BJ (cell line): ENCODE measurements around the gene SOCS3. TPM values are rescaled to one million over a fixed set of nuclear protein-coding genes. Genes with fewer than 3 reads are reported as not detected.
"Not testable (repeated sequence)": the region's sequence is repeated elsewhere in the genome, so short reads cannot be mapped to it uniquely, and the experiment has no call there.

Source experiments
- CTCF ChIA-PET: fragments of 350-600 bp; formaldehyde crosslinking; extraction: SDS; loops from one replicate; lab custom pipeline; 2021; ENCODE audit warnings: antibody characterized with exemption, inconsistent platforms; lab: Yijun Ruan, JAX
- POLR2A ChIA-PET: fragments of 300-600 bp; sonication (Branson Sonifier 250); formaldehyde crosslinking; extraction: SDS; loops from one replicate; lab custom pipeline; 2021; ENCODE audit warnings: antibody characterized with exemption; lab: Charles Lee
- DNase-seq: peaks from one replicate; pipeline ENCODE4 v3.0.0-alpha.2; 2011; ENCODE audit warnings: low read depth
- H3K27me3 ChIP-seq: 2 replicates; pipeline ENCODE4 v1.6.0; 2011; ENCODE audit warnings: low read length; ENCODE audit not compliant: control insufficient read depth, insufficient read depth
- H3K36me3 ChIP-seq: 2 replicates; pipeline ENCODE4 v1.5.1; 2011; ENCODE audit warnings: low read length; ENCODE audit not compliant: control insufficient read depth, insufficient read depth
- H3K4me3 ChIP-seq: 2 replicates; pipeline ENCODE4 v1.5.1; 2011; ENCODE audit warnings: low read depth, mild to moderate bottlenecking, control low read depth, low read length
- polyA plus RNA-seq: library from polyadenylated mRNA; depleted of rRNA; stranded (reverse); fragments of >200 nt; gene quantifications from 2 replicates; pipeline ENCODE4 v1.2.3, GENCODE V29; 2011
- TF ChIP-seq, protein P1 (sequence below): IDR thresholded peaks from 2 replicates; pipeline ENCODE4 v1.5.1; 2011; ENCODE audit warnings: low read depth, mild to moderate bottlenecking, control low read depth, inconsistent platforms, low read length, moderate library complexity; ENCODE audit not compliant: insufficient read depth

The SOCS3 gene
- polyA plus RNA-seq, 1 experiment, result 26.4 TPM

DNA sequence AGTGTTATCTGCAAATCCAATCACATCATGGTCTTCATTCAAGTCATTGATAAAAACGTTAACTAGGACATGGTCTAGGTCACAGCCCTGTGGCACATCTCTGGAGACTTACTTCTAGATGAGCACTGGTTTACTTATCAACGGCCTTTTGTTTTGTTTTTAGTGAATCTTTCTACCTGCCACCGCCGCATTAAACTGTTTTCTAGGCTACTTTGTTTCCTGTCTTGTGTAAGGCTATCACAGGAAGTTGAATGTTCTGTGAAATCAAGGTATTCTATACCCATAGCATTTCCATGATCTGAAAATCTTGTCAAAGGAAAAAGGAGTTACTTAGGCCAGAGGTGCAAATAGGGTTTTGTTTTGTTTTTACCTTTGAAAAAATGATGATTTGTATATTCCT lies 26.9 kb downstream of the SOCS3 start:
- no peak for DNase-seq
- no peaks in the 10 kb centered on the region for H3K36me3 ChIP-seq
- H3K27me3 ChIP-seq, result no peaks in the 10 kb centered on the region
- POLR2A ChIA-PET, result no interaction called here
- no peak overlapping the region for H3K4me3 ChIP-seq
- TF ChIP-seq, protein P1, sequence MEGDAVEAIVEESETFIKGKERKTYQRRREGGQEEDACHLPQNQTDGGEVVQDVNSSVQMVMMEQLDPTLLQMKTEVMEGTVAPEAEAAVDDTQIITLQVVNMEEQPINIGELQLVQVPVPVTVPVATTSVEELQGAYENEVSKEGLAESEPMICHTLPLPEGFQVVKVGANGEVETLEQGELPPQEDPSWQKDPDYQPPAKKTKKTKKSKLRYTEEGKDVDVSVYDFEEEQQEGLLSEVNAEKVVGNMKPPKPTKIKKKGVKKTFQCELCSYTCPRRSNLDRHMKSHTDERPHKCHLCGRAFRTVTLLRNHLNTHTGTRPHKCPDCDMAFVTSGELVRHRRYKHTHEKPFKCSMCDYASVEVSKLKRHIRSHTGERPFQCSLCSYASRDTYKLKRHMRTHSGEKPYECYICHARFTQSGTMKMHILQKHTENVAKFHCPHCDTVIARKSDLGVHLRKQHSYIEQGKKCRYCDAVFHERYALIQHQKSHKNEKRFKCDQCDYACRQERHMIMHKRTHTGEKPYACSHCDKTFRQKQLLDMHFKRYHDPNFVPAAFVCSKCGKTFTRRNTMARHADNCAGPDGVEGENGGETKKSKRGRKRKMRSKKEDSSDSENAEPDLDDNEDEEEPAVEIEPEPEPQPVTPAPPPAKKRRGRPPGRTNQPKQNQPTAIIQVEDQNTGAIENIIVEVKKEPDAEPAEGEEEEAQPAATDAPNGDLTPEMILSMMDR, result no peak
- CTCF ChIA-PET, result interaction anchor here (0.7 kb wide), 1 partner anchor 13 kb away, joined by 3 read pairs; no protein-coding TSS in a partner anchor

DNA sequence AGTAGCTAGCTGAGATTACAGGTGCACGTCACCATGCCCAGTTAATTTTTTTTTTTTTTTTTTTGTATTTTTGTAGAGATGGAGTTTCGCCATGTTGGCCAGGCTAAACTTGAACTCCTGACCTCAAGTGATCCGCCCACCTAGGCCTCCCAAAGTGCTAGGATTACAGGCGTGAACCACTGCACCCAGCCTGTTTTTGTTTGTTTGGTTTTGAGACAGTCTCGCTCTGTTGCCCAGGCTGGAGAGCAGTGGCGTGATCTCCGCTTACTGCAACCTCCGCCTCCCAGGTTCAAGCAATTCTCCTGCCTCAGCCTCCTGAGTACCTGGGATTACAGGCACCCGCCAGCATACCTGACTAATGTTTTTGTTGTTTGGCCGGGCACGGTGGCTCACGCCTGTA lies 28.5 kb downstream of the SOCS3 start:
- H3K36me3 ChIP-seq, CTCF ChIA-PET, DNase-seq, POLR2A ChIA-PET, H3K27me3 ChIP-seq, H3K4me3 ChIP-seq: not testable (repeated sequence)

DNA sequence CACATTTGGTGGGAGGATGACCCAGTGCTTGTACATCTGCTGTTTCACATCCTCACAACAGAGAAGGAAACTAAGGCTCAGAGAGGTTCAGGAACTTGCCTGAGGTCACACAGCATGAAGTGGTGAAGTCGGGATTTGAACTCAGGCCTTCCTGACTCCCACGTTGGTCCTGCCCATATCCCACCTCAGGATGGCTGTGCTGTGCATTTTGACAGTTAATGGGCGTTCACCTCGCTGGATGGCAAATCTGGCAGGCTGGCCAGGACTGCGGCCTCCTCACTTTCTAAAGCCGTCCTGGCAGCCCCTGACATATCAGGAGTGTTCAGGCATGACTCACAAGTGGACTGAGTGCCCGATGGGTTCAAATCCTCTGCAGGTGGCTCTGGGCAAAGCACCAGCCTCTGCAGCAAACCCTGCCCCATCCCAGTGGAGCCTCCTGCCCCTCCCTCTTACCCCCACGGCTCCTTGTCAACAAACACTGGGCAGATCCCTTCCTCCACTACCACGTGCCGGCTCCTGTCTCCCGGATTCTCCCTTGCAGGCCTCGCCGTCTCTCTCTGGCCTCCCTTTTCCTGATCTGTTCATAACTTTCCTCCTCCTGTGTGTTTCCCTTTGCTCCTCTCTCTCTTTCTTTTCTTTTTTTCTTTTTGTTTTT lies 29.2 kb downstream of the SOCS3 start:
- POLR2A ChIA-PET, result no interaction called here
- Histone ChIP-seq H3K4me3 (no peak overlapping the region), H3K36me3 (no peaks in the 10 kb centered on the region), H3K27me3 (no peaks in the 10 kb centered on the region)
- CTCF ChIA-PET, result no interaction called here
- TF ChIP-seq, protein P1, result no peak
- DNase-seq, result no peak

DNA sequence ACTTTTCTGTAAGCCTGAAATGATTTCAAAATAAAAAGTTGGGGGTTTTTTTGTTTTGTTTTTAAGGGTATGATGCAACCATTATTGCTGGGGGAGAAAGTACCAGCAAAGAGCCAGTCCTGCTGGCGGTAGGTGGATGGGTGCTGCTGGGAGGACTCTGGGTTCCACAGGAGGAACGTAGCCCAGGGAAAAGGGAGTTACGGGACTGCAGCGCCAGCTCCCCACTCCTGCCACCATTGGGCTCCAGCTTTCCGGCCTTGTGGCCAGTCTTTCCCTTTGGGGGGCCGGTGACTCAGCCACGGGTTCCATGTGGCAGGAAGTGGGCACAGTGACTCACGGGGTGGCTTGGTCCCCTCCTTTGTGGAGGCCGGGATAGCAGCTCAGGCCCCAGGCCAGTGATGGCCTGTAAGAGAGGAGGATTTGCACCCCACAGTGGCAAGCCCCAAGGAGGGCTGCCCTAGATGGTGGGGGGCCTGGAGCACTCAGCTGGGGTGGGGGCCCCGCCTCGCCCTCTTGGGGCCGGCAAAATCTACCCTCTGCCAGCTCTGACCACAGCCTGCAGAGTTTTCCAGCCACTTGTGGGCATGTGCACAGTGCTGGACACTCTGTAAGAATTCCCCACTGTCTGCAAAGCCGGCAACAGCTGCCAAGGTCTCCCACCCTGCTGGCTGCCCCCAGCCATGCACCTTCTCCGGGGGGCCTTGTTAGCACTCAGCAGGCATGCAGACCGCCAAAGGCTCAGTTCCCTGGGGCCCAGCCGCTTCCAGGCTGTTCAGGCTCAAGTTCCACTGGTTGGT lies 30.4 kb downstream of the SOCS3 start:
- CTCF ChIA-PET, result interaction anchor here (0.9 to 1.3 kb wide), 3 partner anchors 12 to 34 kb away, joined by 3 to 5 read pairs (median 3); no protein-coding TSS in a partner anchor
- DNase-seq, result no peak
- Histone ChIP-seq H3K4me3 (no peak overlapping the region), H3K36me3 (no peaks in the 10 kb centered on the region), H3K27me3 (no peaks in the 10 kb centered on the region)
- POLR2A ChIA-PET, result interaction anchor here (0.6 kb wide), 1 partner anchor 22 kb away, joined by 3 read pairs; no protein-coding TSS in a partner anchor
- TF ChIP-seq, protein P1, result no peak

DNA sequence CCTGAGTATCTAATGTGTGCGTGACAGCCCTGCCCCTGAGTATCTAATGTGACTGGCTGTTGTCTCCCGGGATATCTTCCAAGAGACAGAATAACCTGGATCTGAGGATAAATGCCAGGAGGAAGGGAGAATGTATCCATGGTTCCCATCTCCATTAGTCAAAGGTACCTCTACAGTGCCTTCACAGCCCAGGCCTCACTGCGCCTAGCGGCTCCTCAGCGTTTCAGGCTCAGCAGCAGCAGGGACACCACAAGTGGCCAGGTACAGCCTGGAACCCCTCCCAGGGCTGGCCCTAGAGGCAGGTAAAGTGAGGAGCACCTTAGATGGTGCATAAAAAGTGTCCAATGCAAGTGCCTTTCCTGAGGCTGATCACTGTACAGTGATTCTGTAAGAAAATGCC lies 32.0 kb downstream of the SOCS3 start:
- DNase-seq, result no peak
- ChIA-PET POLR2A (no interaction called here), CTCF (no interaction called here)
- Histone ChIP-seq H3K4me3 (no peak overlapping the region), H3K36me3 (no peaks in the 10 kb centered on the region), H3K27me3 (no peaks in the 10 kb centered on the region)
- TF ChIP-seq, protein P1, result no peak
